WTC11 (cell line): Measurements from ENCODE around the gene DMRTB1.

Experiments used
- ATF1 ChIP-seq: sonication (generic); formaldehyde crosslinking; IDR thresholded peaks from 2 replicates; pipeline ENCODE4 v1.8.1; 2023; ENCODE audit warnings: mild to moderate bottlenecking, moderate library complexity, missing genetic modification reagents
- GABPB1 ChIP-seq: sonication (generic); formaldehyde crosslinking; IDR thresholded peaks from 2 replicates; pipeline ENCODE4 v1.8.1; 2023; ENCODE audit warnings: mild to moderate bottlenecking, missing genetic modification reagents
- USF2 ChIP-seq: sonication (generic); formaldehyde crosslinking; IDR thresholded peaks from 2 replicates; pipeline ENCODE4 v1.8.1; 2023; ENCODE audit warnings: mild to moderate bottlenecking, missing genetic modification reagents, moderate library complexity
- TF ChIP-seq, protein P1 (sequence below): sonication (generic); formaldehyde crosslinking; IDR thresholded peaks from 2 replicates; pipeline ENCODE4 v1.8.1; 2023; ENCODE audit warnings: mild to moderate bottlenecking, missing genetic modification reagents, moderate library complexity
- TF ChIP-seq, protein P2 (sequence below): fragments of 200-600 bp; IDR thresholded peaks from 2 replicates; pipeline ENCODE4 v1.8.0; 2022; ENCODE audit warnings: antibody characterized with exemption

GRCh38 chr1:53508991-53509666 lies 49.9 kb downstream of the DMRTB1 start:
- TF ChIP-seq, protein P1, sequence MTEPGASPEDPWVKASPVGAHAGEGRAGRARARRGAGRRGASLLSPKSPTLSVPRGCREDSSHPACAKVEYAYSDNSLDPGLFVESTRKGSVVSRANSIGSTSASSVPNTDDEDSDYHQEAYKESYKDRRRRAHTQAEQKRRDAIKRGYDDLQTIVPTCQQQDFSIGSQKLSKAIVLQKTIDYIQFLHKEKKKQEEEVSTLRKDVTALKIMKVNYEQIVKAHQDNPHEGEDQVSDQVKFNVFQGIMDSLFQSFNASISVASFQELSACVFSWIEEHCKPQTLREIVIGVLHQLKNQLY (CRISPR knock-in tag) = no peak
- TF ChIP-seq, protein P2, sequence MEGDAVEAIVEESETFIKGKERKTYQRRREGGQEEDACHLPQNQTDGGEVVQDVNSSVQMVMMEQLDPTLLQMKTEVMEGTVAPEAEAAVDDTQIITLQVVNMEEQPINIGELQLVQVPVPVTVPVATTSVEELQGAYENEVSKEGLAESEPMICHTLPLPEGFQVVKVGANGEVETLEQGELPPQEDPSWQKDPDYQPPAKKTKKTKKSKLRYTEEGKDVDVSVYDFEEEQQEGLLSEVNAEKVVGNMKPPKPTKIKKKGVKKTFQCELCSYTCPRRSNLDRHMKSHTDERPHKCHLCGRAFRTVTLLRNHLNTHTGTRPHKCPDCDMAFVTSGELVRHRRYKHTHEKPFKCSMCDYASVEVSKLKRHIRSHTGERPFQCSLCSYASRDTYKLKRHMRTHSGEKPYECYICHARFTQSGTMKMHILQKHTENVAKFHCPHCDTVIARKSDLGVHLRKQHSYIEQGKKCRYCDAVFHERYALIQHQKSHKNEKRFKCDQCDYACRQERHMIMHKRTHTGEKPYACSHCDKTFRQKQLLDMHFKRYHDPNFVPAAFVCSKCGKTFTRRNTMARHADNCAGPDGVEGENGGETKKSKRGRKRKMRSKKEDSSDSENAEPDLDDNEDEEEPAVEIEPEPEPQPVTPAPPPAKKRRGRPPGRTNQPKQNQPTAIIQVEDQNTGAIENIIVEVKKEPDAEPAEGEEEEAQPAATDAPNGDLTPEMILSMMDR = no peak
- TF ChIP-seq GABPB1 (CRISPR knock-in tag) = no peak
- TF ChIP-seq USF2 (CRISPR knock-in tag) = no peak
- no peak for TF ChIP-seq ATF1 (CRISPR knock-in tag)
